Stimulated activated CD4-positive, alpha-beta T cell treated with anti-CD3 and anti-CD28 coated beads, TNF-alpha, amount 100 ng/mL, for 48 hours (primary cell): Measurements from ENCODE around the gene SPAG16.
"Not testable (repeated sequence)": the region's sequence is repeated elsewhere in the genome, so short reads cannot be mapped to it uniquely, and the experiment has no call there.

Experiments used
- DNase-seq, 3 donors: peaks; one replicate each; pipeline ENCODE4 v3.0.0-alpha.2; 2020; ENCODE audit warnings: low read depth in 3 of 3

The SPAG16 gene

GRCh38 chr2:213271947-213272346, 12.3 kb upstream of the SPAG16 start:
- DNase-seq, result no peak

GRCh38 chr2:213274143-213274542, 10.1 kb upstream of the SPAG16 start:
- DNase-seq, result no peak

GRCh38 chr2:213275265-213275664, 9.0 kb upstream of the SPAG16 start:
- no peak for DNase-seq

DNA sequence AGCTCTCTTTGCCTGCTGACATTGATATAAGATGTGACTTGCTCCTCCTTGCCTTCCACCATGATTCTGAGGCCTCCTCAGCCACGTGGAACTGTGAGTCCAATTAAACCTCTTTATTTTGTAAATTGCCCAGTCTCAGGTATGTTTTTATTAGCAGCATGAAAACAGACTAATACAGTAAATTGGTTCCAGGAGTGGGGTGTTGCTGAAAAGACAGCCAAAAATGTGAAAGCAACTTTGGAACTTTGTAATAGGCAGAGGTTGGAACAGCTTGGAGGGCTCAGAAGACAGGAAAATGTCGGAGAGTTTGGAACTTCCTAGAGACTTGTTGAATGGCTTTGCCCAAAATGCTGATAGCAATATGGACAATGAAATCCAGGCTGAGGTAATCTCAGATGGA, 7.1 kb upstream of the SPAG16 start:
- DNase-seq, result not testable (repeated sequence)

DNA sequence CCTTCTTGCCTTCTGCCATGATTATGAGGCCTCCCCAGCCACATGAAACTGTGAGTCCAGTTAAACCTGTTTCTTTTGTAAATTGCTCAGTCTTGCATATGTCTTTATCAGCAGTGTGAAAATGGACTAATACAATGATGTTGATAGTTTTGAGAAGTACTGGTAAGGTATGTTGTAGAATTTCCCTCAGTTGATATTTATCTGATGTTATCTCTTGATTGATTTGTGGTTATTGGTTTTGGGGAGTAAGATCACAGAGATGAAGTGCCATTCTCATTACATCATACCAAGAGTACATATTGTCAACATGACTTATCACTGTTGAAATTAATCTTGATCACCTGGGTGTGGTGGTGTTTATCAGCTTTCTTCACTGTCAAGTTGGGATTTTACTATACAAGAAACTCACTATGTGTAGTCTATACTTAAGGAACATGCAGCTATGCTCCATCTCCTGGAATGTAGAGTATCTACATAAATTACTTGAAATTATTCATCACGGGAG, 5.1 kb upstream of the SPAG16 start:
- no peak for DNase-seq

DNA sequence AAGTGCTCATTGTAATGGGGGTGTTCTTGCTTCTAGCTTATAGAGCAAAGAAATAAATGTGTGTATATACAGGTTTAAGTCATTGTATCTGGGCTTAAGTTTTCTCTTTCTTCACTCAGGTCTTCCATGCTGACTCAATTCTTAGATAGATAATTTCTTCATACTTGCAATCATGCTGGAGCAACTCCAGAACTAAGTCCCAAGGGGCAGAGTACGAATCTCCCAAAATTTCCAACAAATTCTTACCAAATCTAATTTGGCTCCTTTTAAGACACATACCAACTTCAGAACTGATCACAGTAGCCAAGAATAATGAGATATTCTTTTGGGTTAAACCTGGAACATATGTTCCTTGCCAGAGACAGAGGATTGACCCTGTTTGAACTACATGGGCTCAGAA, 4.3 kb upstream of the SPAG16 start:
- no peak for DNase-seq

DNA sequence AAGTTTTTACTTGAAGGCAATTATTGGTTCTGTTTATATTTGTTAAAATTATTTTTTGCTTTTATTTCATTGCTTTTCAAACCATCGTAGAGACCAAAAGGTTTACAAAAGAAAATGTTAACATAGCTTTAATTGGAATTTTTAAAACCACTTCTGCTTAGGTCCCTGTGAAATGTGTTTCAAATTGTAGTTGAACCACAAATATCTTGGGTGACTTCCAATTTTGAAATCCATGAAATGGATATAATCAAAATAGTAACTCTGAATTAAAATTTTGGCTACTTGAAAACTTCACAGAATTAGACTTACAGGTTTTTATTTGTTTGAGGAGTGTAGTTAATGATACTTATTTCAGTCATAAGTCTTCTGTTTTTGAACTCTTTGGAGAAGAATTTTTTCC, 3.1 kb upstream of the SPAG16 start:
- no peak for DNase-seq

- no peak for DNase-seq
Measured at GRCh38 chr2:213285404-213285803, 1.1 kb downstream of the SPAG16 start.

DNA sequence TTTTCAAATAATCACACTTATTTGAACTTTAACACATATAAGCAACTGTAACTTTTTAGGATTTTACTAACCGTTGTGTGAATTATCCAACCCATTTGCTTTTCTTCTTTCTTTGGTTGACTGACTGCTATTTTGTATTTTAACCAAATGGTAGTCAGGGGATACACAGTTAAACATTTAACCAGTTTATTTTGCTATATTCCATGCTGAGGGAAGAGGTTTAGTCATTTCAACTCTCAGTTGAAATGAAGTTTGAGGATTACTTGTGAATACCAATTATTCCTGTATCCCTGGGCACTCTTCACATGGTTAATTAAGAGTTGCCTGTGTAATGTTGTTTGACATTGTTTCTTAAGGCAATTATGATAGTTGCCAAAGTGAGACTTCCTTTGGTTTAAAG, 1.9 kb downstream of the SPAG16 start:
- no peak for DNase-seq

DNA sequence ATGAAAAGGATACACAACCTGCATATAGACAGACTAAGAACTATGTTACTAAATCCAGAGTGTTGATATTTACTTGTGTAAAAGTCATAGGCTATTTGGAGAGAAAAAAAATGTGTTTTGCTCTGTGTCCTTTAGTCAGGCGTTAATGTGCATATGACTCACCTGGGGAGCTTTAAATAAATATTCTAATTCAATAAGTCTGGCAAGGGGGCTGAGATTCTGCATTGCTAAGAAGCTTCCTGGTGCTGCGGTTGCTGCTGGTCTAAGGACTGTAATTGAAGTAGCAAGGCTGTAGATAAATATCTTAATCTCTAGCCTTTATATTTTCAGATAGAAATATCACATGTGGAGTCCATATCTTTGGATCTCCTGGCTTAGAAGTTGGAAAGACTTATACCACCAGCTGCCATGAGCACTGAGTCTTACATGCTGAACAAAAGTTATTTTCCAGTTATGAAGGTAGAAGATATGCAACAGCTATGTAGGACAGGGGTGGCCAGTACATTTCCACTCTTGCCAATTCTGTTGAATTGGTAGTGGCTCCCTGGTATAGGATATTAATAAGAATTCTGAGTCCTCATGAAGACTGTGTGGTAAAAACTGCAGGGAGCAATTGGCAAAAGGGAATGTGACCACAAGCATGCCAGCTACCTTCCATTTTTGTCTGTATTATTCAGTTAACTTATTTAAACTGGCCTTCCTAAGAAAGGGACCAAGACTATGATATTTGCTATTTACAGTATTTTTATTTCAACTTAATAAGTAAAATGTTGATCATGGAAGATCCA, 4.8 kb downstream of the SPAG16 start:
- no peak for DNase-seq

- DNase-seq, result no peak
Measured at GRCh38 chr2:213290501-213290900, 6.2 kb downstream of the SPAG16 start.

- no peak for DNase-seq
Measured at GRCh38 chr2:213296270-213296669, 12.0 kb downstream of the SPAG16 start.

- no peak for DNase-seq
Measured at GRCh38 chr2:213306316-213306942, 22.2 kb downstream of the SPAG16 start.

DNA sequence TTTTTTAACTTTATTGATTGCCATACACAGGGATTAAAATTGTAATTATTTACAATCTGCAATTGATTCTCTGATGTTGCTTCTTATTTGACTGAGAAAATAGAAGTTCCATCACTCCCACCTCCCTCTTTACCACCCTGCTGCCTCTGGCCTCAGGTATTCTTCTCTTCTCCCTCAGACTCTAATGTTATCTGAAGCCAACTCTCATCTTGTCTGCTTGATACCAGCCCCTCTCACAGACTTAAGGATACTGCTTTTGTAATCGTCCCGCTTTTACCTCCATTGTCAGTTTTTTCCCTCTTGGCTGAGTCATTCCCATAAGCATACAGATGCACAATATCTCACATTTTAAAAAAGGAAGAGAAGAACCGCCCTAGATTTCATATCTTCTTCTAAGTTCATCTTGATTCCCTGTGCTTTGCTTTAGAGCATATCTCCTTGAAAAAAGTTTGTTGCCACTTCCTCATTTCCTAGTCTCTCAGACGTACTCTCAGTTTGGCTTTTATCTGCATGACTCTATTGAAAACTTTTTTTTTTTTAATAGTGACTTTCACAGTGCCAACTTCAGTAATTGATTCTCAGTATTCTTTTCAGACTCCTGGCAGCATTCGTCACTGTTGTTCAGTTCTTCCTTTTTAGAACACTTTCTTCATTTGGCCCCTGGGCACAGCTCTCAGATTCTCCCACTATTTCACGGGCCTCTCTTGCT, 31.1 kb downstream of the SPAG16 start:
- DNase-seq, result no peak

DNA sequence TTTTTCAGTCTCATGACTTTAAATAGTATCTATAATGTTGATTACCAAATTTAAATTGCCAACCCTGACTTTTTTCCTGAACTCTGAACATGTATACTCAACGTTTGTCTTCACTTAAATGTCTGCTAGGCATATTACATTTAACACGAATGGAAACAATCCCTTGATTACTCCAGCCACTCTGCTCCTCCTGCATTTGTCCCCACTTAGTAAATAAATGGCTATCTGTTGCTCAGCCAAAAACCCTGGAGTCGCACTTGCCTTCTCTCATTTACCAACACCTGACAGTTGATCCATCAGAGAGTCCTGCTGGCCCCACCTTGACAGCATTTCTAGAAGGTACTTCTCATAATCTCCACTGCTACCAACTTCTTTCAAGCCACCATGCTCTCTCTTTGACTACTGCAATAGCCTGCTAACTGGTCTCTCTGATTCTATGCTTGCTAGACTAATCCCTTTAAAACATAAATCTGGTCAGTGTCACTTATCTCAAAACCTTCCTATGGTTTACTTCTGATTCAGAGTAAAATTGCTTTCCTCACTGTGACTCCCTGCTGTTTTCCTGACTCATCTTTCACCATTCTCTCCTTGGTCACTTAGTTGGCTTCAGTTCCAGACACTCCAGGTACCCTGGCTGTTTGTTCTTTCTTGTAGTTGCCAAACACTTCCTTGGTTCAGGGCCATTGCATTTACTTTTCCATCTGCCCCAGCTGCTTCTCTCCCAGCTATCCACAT, 31.9 kb downstream of the SPAG16 start:
- no peak for DNase-seq

- DNase-seq, result no peak
Measured at GRCh38 chr2:213317929-213318328, 33.7 kb downstream of the SPAG16 start.

GRCh38 chr2:213320604-213321003, 36.3 kb downstream of the SPAG16 start:
- no peak for DNase-seq

DNA sequence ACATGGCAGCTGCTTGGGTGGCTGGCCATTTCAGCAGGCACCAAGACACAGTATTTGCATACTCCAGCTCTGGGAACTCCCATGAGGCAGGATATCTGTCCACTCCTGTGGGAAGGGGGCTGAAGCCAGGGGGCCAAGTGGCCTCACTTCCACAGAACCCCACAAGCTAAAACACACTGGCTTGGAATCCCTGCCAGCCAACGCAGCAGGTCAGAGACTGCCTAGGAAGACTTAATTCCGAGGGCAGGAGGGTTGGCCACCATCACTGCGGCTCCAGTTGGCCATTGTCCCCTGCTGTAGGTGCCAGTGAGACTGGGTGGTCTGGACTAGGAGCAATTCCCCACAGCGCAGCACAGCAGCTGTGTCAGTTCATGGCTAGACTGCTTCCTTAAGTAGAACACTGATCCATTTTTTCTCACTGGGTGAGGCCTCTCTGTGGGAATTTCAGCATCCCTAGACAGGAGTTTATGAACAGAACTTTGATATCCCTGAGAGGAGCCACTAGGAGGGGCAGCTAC, 52.0 kb downstream of the SPAG16 start:
- DNase-seq, result no peak

DNA sequence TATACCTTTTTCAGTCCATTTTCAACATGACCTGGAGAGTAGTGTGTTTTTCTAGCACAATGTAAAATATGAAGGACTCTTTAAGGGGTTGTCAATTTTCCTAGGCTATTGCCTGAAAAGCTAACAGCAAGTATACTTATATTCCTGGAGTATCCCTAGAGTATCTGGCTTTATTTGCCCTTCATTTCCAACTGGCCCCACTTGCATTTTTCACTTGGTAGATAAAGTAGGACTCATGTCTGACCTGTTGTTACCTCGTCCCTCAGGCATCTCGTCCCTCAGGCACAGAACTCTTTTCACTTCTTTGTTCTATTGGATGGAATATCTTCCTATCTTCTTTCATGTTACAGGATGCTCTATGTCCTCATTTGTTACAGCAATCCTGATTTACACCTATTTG, 69.2 kb downstream of the SPAG16 start:
- no peak for DNase-seq

DNA sequence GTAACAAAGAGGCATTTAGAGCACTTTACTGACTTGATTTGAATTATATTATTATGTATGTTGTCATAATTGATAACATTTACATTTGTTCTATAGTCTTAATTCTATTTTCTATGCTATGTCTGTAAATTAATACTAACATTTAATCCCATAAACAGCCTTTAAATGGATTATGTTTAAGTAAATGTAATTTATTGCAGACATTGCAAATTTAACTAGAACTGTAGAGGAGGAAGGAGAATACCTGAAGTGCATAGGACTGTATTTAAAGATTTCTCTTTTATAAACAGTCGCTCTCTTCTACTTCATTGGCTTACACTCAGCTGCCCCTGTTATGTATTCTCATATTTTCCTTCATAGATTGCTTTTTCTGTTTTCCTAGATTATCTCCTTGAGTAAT, 92.4 kb downstream of the SPAG16 start:
- DNase-seq, result no peak

- DNase-seq, result not testable (repeated sequence)
Measured at GRCh38 chr2:213407027-213407426, 122.8 kb downstream of the SPAG16 start.
